Measurements from ENCODE around the gene NPFFR2.

NPFFR2 gene

DNA sequence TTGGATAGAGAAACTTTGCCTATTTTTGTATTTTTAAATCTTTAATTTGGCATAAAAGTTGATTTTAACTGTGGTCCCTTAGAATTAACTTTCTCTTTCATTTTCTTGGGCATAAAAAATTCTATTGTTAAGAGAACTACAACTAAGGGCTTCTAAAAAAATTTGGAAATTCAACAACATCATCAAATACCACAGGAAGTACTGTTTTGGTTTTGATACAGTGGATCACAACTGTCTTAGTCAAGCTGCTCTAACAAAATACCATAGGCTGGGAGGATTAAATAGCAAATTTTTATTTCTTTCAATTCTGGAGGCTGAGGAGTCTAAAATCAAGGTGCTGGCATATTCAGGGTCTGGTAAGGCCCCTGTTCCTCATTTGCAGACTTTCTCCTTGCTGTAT is 19.9 kb upstream of the NPFFR2 start:
- TF ChIP-seq, protein P1, sequence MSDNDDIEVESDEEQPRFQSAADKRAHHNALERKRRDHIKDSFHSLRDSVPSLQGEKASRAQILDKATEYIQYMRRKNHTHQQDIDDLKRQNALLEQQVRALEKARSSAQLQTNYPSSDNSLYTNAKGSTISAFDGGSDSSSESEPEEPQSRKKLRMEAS (IDR thresholded peaks at IDR 0.05) = no peak
- TF ChIP-seq TEAD4 (IDR thresholded peaks at IDR 0.05) (no peak), TAF1 (IDR thresholded peaks at IDR 0.05; ENCODE audit: low read depth) (no peak), TCF12 (IDR thresholded peaks at IDR 0.05; ENCODE audit: low read depth) (no peak), NFIC (IDR thresholded peaks at IDR 0.05) (no peak), RAD21 (IDR thresholded peaks at IDR 0.05; ENCODE audit: low read depth) (no peak)
- TF ChIP-seq, protein P2, sequence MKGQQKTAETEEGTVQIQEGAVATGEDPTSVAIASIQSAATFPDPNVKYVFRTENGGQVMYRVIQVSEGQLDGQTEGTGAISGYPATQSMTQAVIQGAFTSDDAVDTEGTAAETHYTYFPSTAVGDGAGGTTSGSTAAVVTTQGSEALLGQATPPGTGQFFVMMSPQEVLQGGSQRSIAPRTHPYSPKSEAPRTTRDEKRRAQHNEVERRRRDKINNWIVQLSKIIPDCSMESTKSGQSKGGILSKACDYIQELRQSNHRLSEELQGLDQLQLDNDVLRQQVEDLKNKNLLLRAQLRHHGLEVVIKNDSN (IDR thresholded peaks at IDR 0.05) = no peak

DNA sequence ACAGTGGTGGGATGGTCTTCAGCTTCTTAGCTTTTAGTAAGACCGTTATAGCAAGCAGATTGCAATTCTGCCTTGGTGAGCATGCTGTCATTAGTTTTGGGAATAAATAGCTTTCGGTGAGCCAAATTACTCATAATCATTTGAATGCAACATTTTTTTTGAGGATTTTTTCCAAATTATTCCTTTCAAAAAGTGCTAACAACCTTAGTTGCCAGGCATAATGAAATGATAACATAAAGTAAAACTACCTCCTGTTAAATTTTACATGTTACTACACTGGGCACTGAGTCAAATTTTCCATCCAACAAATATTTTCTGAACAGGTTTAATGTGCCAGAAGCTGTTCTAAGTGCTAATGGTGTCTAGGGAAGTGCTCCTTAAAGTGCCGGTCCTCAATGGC is 15.8 kb upstream of the NPFFR2 start:
- no peak for TF ChIP-seq TCF12 (IDR thresholded peaks at IDR 0.05; ENCODE audit: low read depth)

DNA sequence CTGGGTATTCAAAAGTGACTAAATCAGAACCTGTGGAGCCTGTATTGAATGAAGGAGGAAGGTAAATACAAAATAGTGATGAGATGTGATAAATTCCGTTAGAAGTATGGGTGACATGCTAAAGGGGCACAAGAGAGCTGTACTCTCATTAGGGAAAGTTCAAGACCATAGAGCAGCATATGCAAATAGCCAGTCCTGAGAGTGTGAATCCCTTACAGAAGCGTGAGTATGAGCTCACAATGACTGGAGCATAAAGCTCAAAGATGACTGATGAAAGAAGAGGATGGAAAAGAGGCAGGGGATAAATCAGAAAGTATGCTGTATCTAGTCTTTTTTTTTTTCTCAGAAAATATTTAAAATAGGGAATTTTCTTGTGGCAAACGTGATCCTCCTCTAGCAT is 12.1 kb upstream of the NPFFR2 start:
- TF ChIP-seq FOXM1 (IDR thresholded peaks at IDR 0.05; ENCODE audit: borderline replicate concordance, low read depth) (no peak), REST (IDR thresholded peaks at IDR 0.05; ENCODE audit: low read depth) (no peak), RAD21 (IDR thresholded peaks at IDR 0.05; ENCODE audit: low read depth) (no peak), CREB1 (IDR thresholded peaks at IDR 0.05; ENCODE audit: low read depth) (no peak), NFIC (IDR thresholded peaks at IDR 0.05) (no peak), TAF1 (IDR thresholded peaks at IDR 0.05; ENCODE audit: low read depth) (no peak), TEAD4 (IDR thresholded peaks at IDR 0.05) (no peak), TCF12 (IDR thresholded peaks at IDR 0.05; ENCODE audit: low read depth) (no peak), EP300 (IDR thresholded peaks at IDR 0.05; ENCODE audit: borderline replicate concordance) (no peak), YY1 (IDR thresholded peaks at IDR 0.05; ENCODE audit: low read depth) (no peak), EGR1 (IDR thresholded peaks at IDR 0.05) (no peak), CEBPB (IDR thresholded peaks at IDR 0.05) (no peak), ZBTB7A (IDR thresholded peaks at IDR 0.05; ENCODE audit: low read depth) (no peak)
- TF ChIP-seq, protein P1 (IDR thresholded peaks at IDR 0.05) = no peak
- TF ChIP-seq, protein P2 (IDR thresholded peaks at IDR 0.05) = no peak

DNA sequence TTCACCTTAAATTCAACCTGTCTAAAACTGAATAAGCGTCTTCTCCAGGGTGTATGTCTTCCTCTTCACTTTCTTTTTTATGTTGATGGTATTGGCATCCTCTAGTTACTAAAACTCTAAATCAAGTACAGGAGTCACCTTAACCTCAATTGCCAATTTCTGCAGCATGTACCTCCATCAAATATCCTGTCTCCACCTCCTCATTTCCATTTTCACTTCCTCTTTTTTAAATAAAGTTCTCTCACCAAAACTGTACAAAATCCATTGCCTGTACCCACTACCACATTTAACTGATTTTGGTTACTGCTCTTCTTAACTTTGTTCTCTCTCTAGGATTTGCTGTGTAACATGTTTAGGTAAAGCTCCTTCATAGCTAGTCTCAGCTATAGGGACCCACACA is 9.2 kb upstream of the NPFFR2 start:
- TF ChIP-seq TEAD4 (IDR thresholded peaks at IDR 0.05) = no peak
- no peak for TF ChIP-seq CEBPB (IDR thresholded peaks at IDR 0.05)
- no peak for TF ChIP-seq EGR1 (IDR thresholded peaks at IDR 0.05)
- no peak for TF ChIP-seq CREB1 (IDR thresholded peaks at IDR 0.05; ENCODE audit: low read depth)
- no peak for TF ChIP-seq REST (IDR thresholded peaks at IDR 0.05; ENCODE audit: low read depth)
- no peak for TF ChIP-seq TCF12 (IDR thresholded peaks at IDR 0.05; ENCODE audit: low read depth)
- no peak for TF ChIP-seq FOXM1 (IDR thresholded peaks at IDR 0.05; ENCODE audit: borderline replicate concordance, low read depth)
- TF ChIP-seq, protein P2 (IDR thresholded peaks at IDR 0.05) = no peak
- no peak for TF ChIP-seq ZBTB7A (IDR thresholded peaks at IDR 0.05; ENCODE audit: low read depth)
- TF ChIP-seq EP300 (IDR thresholded peaks at IDR 0.05; ENCODE audit: borderline replicate concordance) = no peak
- TF ChIP-seq TAF1 (IDR thresholded peaks at IDR 0.05; ENCODE audit: low read depth) = no peak
- no peak for TF ChIP-seq YY1 (IDR thresholded peaks at IDR 0.05; ENCODE audit: low read depth)

DNA sequence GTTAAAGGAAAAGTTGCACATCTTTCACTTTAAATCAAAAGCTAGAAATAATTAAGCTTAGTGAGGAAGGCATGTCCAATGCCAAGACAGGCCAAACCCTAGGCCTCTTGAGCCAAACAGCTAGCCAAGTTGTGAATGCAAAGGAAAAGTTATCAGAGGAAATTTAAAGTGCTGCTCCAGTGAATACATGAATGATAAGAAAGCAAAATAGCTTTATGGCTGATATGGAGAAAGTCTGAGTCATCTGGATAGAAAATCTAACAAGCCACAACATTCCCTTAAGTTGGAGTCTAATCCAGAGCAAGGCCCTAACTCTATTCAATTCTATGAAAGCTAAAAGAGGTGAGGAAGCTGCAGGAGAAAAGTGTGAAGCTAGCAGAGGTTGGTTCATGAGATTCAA is 23.8 kb downstream of the NPFFR2 start:
- TF ChIP-seq CEBPB (IDR thresholded peaks at IDR 0.05) = no peak
- no peak for TF ChIP-seq REST (IDR thresholded peaks at IDR 0.05; ENCODE audit: low read depth)
- TF ChIP-seq, protein P1 (IDR thresholded peaks at IDR 0.05) = no peak
- no peak for TF ChIP-seq TCF12 (IDR thresholded peaks at IDR 0.05; ENCODE audit: low read depth)
- no peak for TF ChIP-seq EGR1 (IDR thresholded peaks at IDR 0.05)
- TF ChIP-seq ZBTB7A (IDR thresholded peaks at IDR 0.05; ENCODE audit: low read depth) = no peak
- TF ChIP-seq EP300 (IDR thresholded peaks at IDR 0.05; ENCODE audit: borderline replicate concordance) = no peak
- TF ChIP-seq, protein P2 (IDR thresholded peaks at IDR 0.05) = no peak
- no peak for TF ChIP-seq FOXM1 (IDR thresholded peaks at IDR 0.05; ENCODE audit: borderline replicate concordance, low read depth)
- TF ChIP-seq TAF1 (IDR thresholded peaks at IDR 0.05; ENCODE audit: low read depth) = no peak
